ENCODE measurements around the gene CALHM4. TPM values are rescaled to one million over a fixed set of nuclear protein-coding genes. Genes with fewer than 3 reads are reported as not detected.

CALHM4 gene
- total RNA-seq, 4 donors from 2014 or later: 1.8 to 12.5 (median 2.6) TPM; not detected in 1

GRCh38 chr6:116556065-116556464 lies 2.5 kb downstream of the CALHM4 start:
- Histone ChIP-seq H3K4me3 (no peak overlapping the region), H3K9me3 (no peaks in the 10 kb centered on the region), H3K27ac (no peak overlapping the region), H3K4me1 (peaks cover under 1% of the 10 kb centered on the region), H3K36me3 (no peaks in the 10 kb centered on the region), H3K27me3 (no peaks in the 10 kb centered on the region)
- no peak for DNase-seq (ENCODE audit: low spot score in 2 of 2)
- WGBS: 64% methylated on average over 1 of the region's 1 CpG
- TF ChIP-seq, protein P1, sequence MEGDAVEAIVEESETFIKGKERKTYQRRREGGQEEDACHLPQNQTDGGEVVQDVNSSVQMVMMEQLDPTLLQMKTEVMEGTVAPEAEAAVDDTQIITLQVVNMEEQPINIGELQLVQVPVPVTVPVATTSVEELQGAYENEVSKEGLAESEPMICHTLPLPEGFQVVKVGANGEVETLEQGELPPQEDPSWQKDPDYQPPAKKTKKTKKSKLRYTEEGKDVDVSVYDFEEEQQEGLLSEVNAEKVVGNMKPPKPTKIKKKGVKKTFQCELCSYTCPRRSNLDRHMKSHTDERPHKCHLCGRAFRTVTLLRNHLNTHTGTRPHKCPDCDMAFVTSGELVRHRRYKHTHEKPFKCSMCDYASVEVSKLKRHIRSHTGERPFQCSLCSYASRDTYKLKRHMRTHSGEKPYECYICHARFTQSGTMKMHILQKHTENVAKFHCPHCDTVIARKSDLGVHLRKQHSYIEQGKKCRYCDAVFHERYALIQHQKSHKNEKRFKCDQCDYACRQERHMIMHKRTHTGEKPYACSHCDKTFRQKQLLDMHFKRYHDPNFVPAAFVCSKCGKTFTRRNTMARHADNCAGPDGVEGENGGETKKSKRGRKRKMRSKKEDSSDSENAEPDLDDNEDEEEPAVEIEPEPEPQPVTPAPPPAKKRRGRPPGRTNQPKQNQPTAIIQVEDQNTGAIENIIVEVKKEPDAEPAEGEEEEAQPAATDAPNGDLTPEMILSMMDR (IDR thresholded peaks at IDR 0.05): no peak
- no peak for TF ChIP-seq POLR2AphosphoS5 (IDR thresholded peaks at IDR 0.05)
- TF ChIP-seq POLR2A (IDR thresholded peaks at IDR 0.05): no peak
- TF ChIP-seq EP300 (IDR thresholded peaks at IDR 0.05): no peak

- H3K9me3 ChIP-seq: no peaks in the 10 kb centered on the region
- no peak for DNase-seq (ENCODE audit: low spot score in 2 of 2)
- no peaks in the 10 kb centered on the region for H3K27me3 ChIP-seq
- 89% methylated on average over 5 of the region's 5 CpGs for WGBS
- peaks cover 4% of the 10 kb centered on the region for H3K4me1 ChIP-seq
- H3K36me3 ChIP-seq: no peaks in the 10 kb centered on the region
- TF ChIP-seq EP300 (IDR thresholded peaks at IDR 0.05) (no peak), POLR2AphosphoS5 (IDR thresholded peaks at IDR 0.05) (no peak), POLR2A (IDR thresholded peaks at IDR 0.05) (no peak)
- TF ChIP-seq, protein P1 (IDR thresholded peaks at IDR 0.05): no peak
- H3K4me3 ChIP-seq: no peak overlapping the region
- H3K27ac ChIP-seq: no peak overlapping the region
Measured at GRCh38 chr6:116556814-116557415, 3.4 kb downstream of the CALHM4 start.

DNA sequence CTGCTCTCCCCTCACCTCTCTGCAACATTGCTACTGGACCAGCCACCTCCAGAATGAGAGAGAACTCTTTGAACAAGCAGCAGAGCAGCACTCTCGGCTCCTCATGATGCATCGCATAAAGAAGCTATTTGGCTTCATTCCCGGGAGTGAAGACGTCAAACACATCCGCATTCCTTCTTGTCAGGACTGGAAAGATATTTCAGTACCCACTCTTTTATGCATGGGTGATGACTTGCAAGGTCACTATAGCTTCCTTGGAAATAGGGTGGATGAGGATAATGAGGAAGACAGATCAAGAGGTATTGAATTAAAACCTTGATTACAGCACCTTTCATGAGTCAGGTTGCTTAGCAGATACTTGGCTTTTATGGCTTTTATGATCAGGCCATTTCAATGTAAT lies 4.3 kb downstream of the CALHM4 start:
- peaks cover 4% of the 10 kb centered on the region for H3K4me1 ChIP-seq
- H3K36me3 ChIP-seq: no peaks in the 10 kb centered on the region
- 23% methylated on average over 5 of the region's 5 CpGs for WGBS
- no peaks in the 10 kb centered on the region for H3K27me3 ChIP-seq
- TF ChIP-seq, protein P1 (IDR thresholded peaks at IDR 0.05): no peak
- no peak for TF ChIP-seq POLR2A (IDR thresholded peaks at IDR 0.05)
- TF ChIP-seq POLR2AphosphoS5 (IDR thresholded peaks at IDR 0.05): no peak
- no peak for DNase-seq (ENCODE audit: low spot score in 2 of 2)
- no peaks in the 10 kb centered on the region for H3K9me3 ChIP-seq
- H3K27ac ChIP-seq: no peak overlapping the region
- no peak overlapping the region for H3K4me3 ChIP-seq

DNA sequence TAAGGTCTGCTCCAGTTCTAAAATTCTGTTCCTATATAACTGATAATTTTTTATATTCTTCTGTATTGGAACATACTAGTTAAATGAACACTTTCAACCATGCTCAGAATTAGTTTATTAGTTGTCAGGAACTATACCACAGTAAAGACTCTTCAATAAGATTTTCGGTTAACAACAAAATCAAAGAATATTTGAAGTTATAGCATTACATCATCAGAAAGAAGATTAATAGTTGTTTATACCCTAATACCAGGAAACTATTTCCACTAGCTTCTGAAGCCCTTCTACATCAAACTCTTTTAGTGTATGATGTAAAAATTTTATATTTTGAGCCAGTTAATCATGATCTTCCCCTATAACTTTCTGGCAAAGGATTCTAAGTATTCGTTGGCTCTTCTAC lies 6.6 kb downstream of the CALHM4 start:
- DNase-seq (ENCODE audit: low spot score in 2 of 2): no peak
- WGBS: 64% methylated on average over 2 of the region's 2 CpGs

DNA sequence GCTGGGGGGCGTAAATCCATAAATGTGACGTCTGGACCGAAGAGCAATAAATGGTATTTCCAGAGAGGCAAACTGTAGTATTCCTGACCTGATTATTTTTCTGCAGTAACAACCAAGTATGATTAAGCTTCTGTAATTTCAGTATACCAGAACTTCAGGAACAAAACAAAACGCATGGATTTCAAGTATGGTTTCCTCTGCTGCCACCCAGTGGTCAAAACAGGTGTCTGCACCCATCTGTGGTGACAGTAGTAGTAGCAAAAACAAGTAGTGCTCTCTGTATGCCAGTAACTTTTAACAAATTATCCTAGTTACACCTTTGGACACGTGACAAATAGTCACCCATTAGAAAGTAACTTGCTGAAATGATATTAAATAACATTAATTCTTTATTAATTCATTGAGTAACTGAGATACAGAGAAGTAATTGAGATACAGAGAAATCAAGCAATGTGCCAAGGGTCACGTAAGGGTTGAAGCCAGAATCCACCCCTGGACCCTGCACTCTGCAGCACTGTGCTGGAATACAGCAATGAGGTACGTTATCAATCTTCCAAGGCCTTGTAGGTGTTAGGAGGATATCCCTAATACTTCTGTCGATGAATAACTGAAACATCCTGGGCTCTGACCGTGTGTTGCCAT lies 7.9 kb downstream of the CALHM4 start:
- Histone ChIP-seq H3K4me3 (peak overlapping the region; percentile 16), H3K9me3 (no peaks in the 10 kb centered on the region), H3K36me3 (no peaks in the 10 kb centered on the region), H3K4me1 (peaks cover 12% of the 10 kb centered on the region), H3K27me3 (no peaks in the 10 kb centered on the region), H3K27ac (no peak overlapping the region)
- 45% methylated on average over 9 of the region's 9 CpGs for WGBS
- no peak for TF ChIP-seq EP300 (IDR thresholded peaks at IDR 0.05)
- TF ChIP-seq, protein P1 (IDR thresholded peaks at IDR 0.05): peak; percentile 91
- DNase-seq (ENCODE audit: low spot score in 2 of 2): peak; percentile 80 to 83

More for the DNA sequence above, 6.6 kb downstream of the CALHM4 start:
- Histone ChIP-seq H3K4me1 (peaks cover 8% of the 10 kb centered on the region), H3K36me3 (no peaks in the 10 kb centered on the region), H3K27ac (no peak overlapping the region), H3K9me3 (no peaks in the 10 kb centered on the region), H3K27me3 (no peaks in the 10 kb centered on the region), H3K4me3 (no peak overlapping the region)
- TF ChIP-seq POLR2A (IDR thresholded peaks at IDR 0.05): no peak
- TF ChIP-seq, protein P1 (IDR thresholded peaks at IDR 0.05): no peak
- no peak for TF ChIP-seq EP300 (IDR thresholded peaks at IDR 0.05)
- TF ChIP-seq POLR2AphosphoS5 (IDR thresholded peaks at IDR 0.05): no peak
